ENCODE measurements around the gene GJB1. TPM values are rescaled to one million over a fixed set of nuclear protein-coding genes. Genes with fewer than 3 reads are reported as not detected.

Gene GJB1
- total and polyA plus RNA-seq, 3 donors from 2014 or later = 22.8 to 78.5 (median 26.2) TPM

DNA sequence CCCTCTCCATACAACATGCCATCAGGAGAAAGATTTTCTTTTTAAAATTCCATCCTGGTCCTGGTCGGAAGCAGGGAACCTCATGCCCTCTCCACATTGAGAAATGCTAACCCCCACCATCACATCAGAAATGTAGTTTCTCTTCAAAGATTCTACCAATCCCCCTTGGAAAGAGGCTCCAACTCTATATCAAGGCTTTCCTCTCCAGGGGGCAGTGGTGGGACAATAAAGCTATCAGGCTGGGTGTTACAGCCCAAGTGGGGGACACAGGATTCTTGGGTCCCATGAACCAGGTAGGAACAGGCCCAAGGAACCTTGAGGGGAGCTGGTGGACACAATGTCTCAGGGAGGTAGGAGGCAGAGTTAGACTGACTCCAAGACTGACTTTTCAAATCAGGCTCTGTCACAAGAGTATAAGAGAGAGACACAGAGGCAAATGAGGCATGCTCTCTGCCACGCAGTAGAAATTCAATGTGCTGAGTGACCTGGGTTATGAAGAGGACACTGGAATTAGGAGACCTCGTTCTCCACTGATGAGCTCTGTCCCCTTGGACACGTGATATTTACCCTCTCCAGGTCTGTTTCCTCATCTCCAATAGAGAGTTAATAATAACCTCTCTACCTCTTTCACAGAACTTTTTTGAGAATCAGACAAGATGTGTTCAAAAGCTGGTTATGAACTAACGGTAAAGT, 4.5 kb downstream of the GJB1 start:
- no peak for TF ChIP-seq POLR2A (IDR thresholded peaks at IDR 0.05)
- TF ChIP-seq, protein P1, sequence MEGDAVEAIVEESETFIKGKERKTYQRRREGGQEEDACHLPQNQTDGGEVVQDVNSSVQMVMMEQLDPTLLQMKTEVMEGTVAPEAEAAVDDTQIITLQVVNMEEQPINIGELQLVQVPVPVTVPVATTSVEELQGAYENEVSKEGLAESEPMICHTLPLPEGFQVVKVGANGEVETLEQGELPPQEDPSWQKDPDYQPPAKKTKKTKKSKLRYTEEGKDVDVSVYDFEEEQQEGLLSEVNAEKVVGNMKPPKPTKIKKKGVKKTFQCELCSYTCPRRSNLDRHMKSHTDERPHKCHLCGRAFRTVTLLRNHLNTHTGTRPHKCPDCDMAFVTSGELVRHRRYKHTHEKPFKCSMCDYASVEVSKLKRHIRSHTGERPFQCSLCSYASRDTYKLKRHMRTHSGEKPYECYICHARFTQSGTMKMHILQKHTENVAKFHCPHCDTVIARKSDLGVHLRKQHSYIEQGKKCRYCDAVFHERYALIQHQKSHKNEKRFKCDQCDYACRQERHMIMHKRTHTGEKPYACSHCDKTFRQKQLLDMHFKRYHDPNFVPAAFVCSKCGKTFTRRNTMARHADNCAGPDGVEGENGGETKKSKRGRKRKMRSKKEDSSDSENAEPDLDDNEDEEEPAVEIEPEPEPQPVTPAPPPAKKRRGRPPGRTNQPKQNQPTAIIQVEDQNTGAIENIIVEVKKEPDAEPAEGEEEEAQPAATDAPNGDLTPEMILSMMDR (IDR thresholded peaks at IDR 0.05) = no peak
- no peaks in the 10 kb centered on the region for H3K27me3 ChIP-seq
- WGBS, 2 donors = 79 to 80% methylated on average over 5 of the region's 5 CpGs
- intact Hi-C loops (cut with DNase I; ENCODE audit: low total_unique reads) = no loop called here
- no peaks in the 10 kb centered on the region for H3K36me3 ChIP-seq (ENCODE audit: low read depth, missing control alignments)
- no peak overlapping the region for H3K27ac ChIP-seq
- no peaks in the 10 kb centered on the region for H3K4me1 ChIP-seq
- no peak overlapping the region for H3K4me3 ChIP-seq
- DNase-seq = no peak
- H3K9me3 ChIP-seq = no peaks in the 10 kb centered on the region

GRCh38 chrX:71228063-71228642, 5.1 kb downstream of the GJB1 start:
- no peak for TF ChIP-seq POLR2A (IDR thresholded peaks at IDR 0.05)
- TF ChIP-seq, protein P1 (IDR thresholded peaks at IDR 0.05) = no peak
- Histone ChIP-seq H3K4me1 (no peaks in the 10 kb centered on the region), H3K36me3 (ENCODE audit: low read depth, missing control alignments) (no peaks in the 10 kb centered on the region), H3K27me3 (no peaks in the 10 kb centered on the region), H3K9me3 (no peaks in the 10 kb centered on the region), H3K27ac (no peak overlapping the region), H3K4me3 (no peak overlapping the region)
- 95 to 100% methylated on average over 1 of the region's 1 CpG for WGBS, 2 donors
- no peak for DNase-seq
- intact Hi-C loops (cut with DNase I; ENCODE audit: low total_unique reads) = no loop called here

- Histone ChIP-seq H3K9me3 (no peaks in the 10 kb centered on the region), H3K27ac (no peak overlapping the region), H3K27me3 (no peaks in the 10 kb centered on the region), H3K36me3 (ENCODE audit: low read depth, missing control alignments) (no peaks in the 10 kb centered on the region), H3K4me3 (no peak overlapping the region), H3K4me1 (no peaks in the 10 kb centered on the region)
- TF ChIP-seq POLR2A (IDR thresholded peaks at IDR 0.05) = no peak
- TF ChIP-seq, protein P1 (IDR thresholded peaks at IDR 0.05) = no peak
- WGBS, 2 donors = 88 to 97% methylated on average over 3 of the region's 3 CpGs
- intact Hi-C loops (cut with DNase I; ENCODE audit: low total_unique reads) = no loop called here
- DNase-seq = no peak
These were observed 12.5 kb downstream of the GJB1 start for GRCh38 chrX:71235482-71235881.

GRCh38 chrX:71236836-71237235, 13.8 kb downstream of the GJB1 start:
- intact Hi-C loops (cut with DNase I; ENCODE audit: low total_unique reads) = no loop called here
- no peak overlapping the region for H3K4me3 ChIP-seq
- WGBS, 2 donors = 100% methylated on average over 1 of the region's 1 CpG
- H3K36me3 ChIP-seq (ENCODE audit: low read depth, missing control alignments) = no peaks in the 10 kb centered on the region
- H3K9me3 ChIP-seq = no peaks in the 10 kb centered on the region
- H3K27me3 ChIP-seq = no peaks in the 10 kb centered on the region
- TF ChIP-seq POLR2A (IDR thresholded peaks at IDR 0.05) = no peak
- TF ChIP-seq, protein P1 (IDR thresholded peaks at IDR 0.05) = no peak
- no peak overlapping the region for H3K27ac ChIP-seq
- no peak for DNase-seq
- H3K4me1 ChIP-seq = no peaks in the 10 kb centered on the region

DNA sequence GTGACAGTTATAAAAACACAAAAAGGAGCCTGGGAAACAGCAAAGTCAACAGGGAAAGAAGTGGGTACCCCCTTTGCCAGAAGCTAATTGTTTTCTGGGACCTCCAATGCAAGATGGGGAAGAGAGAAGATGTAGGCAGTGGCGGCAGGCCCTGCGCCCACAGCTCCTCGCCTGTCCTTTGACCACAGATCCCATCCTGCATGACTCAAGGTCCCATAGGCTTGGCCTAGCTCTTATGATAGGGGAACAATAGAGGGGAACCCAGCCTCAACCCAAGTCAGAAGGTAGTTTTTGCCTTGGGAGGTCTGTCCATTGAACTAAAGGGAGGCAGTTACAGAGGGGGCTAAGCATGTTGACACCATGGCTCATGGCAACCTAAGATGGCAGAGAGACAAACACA, 16.8 kb downstream of the GJB1 start:
- Histone ChIP-seq H3K27me3 (no peaks in the 10 kb centered on the region), H3K4me1 (no peaks in the 10 kb centered on the region), H3K4me3 (no peak overlapping the region), H3K27ac (no peak overlapping the region), H3K9me3 (no peaks in the 10 kb centered on the region), H3K36me3 (ENCODE audit: low read depth, missing control alignments) (no peaks in the 10 kb centered on the region)
- intact Hi-C loops (cut with DNase I; ENCODE audit: low total_unique reads) = no loop called here
- TF ChIP-seq, protein P1 (IDR thresholded peaks at IDR 0.05) = no peak
- no peak for TF ChIP-seq POLR2A (IDR thresholded peaks at IDR 0.05)
- 88% methylated on average over 3 of the region's 3 CpGs; no CpG with 5 or more reads in 1 of the 2 donors for WGBS, 2 donors
- DNase-seq = no peak
